Activated CD4-positive, alpha-beta memory T cell treated with anti-CD3 and anti-CD28 coated beads for 36 hours (primary cell): ENCODE data around the gene RASL12. TPM values are rescaled to one million over a fixed set of nuclear protein-coding genes. Genes with fewer than 3 reads are reported as not detected.
"Not testable (repeated sequence)": the region's sequence is repeated elsewhere in the genome, so short reads cannot be mapped to it uniquely, and the experiment has no call there.

Experiments used
- CTCF ChIA-PET: fragments of 350-600 bp; sonication (Branson Sonifier 250); formaldehyde crosslinking; loops from one replicate; lab custom pipeline; 2021; ENCODE audit warnings: antibody characterized with exemption, inconsistent platforms; lab: Charles Lee
- POLR2A ChIA-PET: fragments of 350-600 bp; sonication (Branson Sonifier 250); formaldehyde crosslinking; loops from one replicate; lab custom pipeline; 2021; ENCODE audit warnings: antibody characterized with exemption; lab: Charles Lee
- DNase-seq: peaks from one replicate; pipeline ENCODE4 v3.0.0-alpha.2; 2020
- H3K27ac Mint-ChIP-seq: one replicate; pipeline ENCODE4 v1.8.0; 2021; ENCODE audit warnings: mixed read lengths
- H3K27me3 Mint-ChIP-seq: one replicate; pipeline ENCODE4 v1.8.0; 2021; ENCODE audit warnings: mixed read lengths
- H3K36me3 Mint-ChIP-seq: one replicate; pipeline ENCODE4 v1.8.0; 2021; ENCODE audit warnings: mixed read lengths
- H3K4me1 Mint-ChIP-seq: one replicate; pipeline ENCODE4 v1.8.0; 2021; ENCODE audit warnings: low read depth, mixed read lengths
- H3K4me3 Mint-ChIP-seq: one replicate; pipeline ENCODE4 v1.8.0; 2021; ENCODE audit warnings: mild to moderate bottlenecking, mixed read lengths
- H3K9me3 Mint-ChIP-seq: one replicate; pipeline ENCODE4 v1.8.0; 2021; ENCODE audit warnings: mixed read lengths
- intact Hi-C: fragments of 100-400 bp; cut with micrococcal nuclease; formaldehyde crosslinking; loops from one replicate; pipeline ENCODE4 v1.15.1; 2023
- total RNA-seq, 2 experiments: library from RNA; stranded (reverse); gene quantifications; one replicate each; pipeline ENCODE4 v1.2.3, GENCODE V29; 2021

The RASL12 gene
- total RNA-seq, 2 experiments from 2014 or later, result not detected

GRCh38 chr15:65044218-65044617 is 23.6 kb downstream of the RASL12 start:
- not testable (repeated sequence) for H3K9me3 Mint-ChIP-seq

GRCh38 chr15:65042776-65043327 is 24.9 kb downstream of the RASL12 start:
- DNase-seq, result no peak
- ChIA-PET CTCF (interaction anchor here (1.5 to 3.2 kb wide), 3 partner anchors 9 to 59 kb away, joined by 4 to 16 read pairs (median 10); no protein-coding TSS in a partner anchor), POLR2A (interaction anchor here (0.6 kb wide), 1 partner anchor 1982 kb away, joined by 3 read pairs; no protein-coding TSS in a partner anchor)
- no peaks in the 10 kb centered on the region for H3K9me3 Mint-ChIP-seq
- no peak overlapping the region for H3K27ac Mint-ChIP-seq
- H3K36me3 Mint-ChIP-seq, result no peaks in the 10 kb centered on the region
- peaks cover 4% of the 10 kb centered on the region for H3K4me1 Mint-ChIP-seq
- intact Hi-C loops, result no loop called here
- H3K27me3 Mint-ChIP-seq, result peaks cover 1% of the 10 kb centered on the region
- H3K4me3 Mint-ChIP-seq, result no peak overlapping the region

More at GRCh38 chr15:65044218-65044617, 23.6 kb downstream of the RASL12 start:
- H3K27ac Mint-ChIP-seq, H3K27me3 Mint-ChIP-seq, POLR2A ChIA-PET, intact Hi-C loops, H3K4me1 Mint-ChIP-seq, H3K36me3 Mint-ChIP-seq, H3K4me3 Mint-ChIP-seq: not testable (repeated sequence)
- DNase-seq, result peak; percentile 49
- CTCF ChIA-PET, result interaction anchor here (1.5 to 3.2 kb wide), 3 partner anchors 10 to 57 kb away, joined by 4 to 16 read pairs (median 10); no protein-coding TSS in a partner anchor

- Mint-ChIP-seq H3K4me3 (no peak overlapping the region), H3K27ac (no peak overlapping the region), H3K27me3 (peaks cover 1% of the 10 kb centered on the region), H3K36me3 (no peaks in the 10 kb centered on the region), H3K4me1 (peaks cover 4% of the 10 kb centered on the region), H3K9me3 (no peaks in the 10 kb centered on the region)
- ChIA-PET CTCF (interaction anchor here (0.6 to 3.2 kb wide), 3 partner anchors 8 to 32 kb away, joined by 4 to 16 read pairs (median 10); no protein-coding TSS in a partner anchor), POLR2A (no interaction called here)
- intact Hi-C loops, result no loop called here
- DNase-seq, result no peak
Measured at GRCh38 chr15:65041787-65042186, 26.0 kb downstream of the RASL12 start.

GRCh38 chr15:65040461-65040860 is 27.3 kb downstream of the RASL12 start:
- Mint-ChIP-seq H3K9me3 (no peaks in the 10 kb centered on the region), H3K36me3 (no peaks in the 10 kb centered on the region), H3K27me3 (peaks cover 1% of the 10 kb centered on the region), H3K4me1 (peaks cover 4% of the 10 kb centered on the region), H3K27ac (no peak overlapping the region), H3K4me3 (no peak overlapping the region)
- intact Hi-C loops, result no loop called here
- DNase-seq, result no peak
- POLR2A ChIA-PET, result no interaction called here
- CTCF ChIA-PET, result no interaction called here

GRCh38 chr15:65038836-65039235 is 29.0 kb downstream of the RASL12 start:
- H3K27me3 Mint-ChIP-seq, result peaks cover 1% of the 10 kb centered on the region
- no peak overlapping the region for H3K27ac Mint-ChIP-seq
- DNase-seq, result no peak
- POLR2A ChIA-PET, result no interaction called here
- intact Hi-C loops, result loop anchor here (10.0 kb wide), 1 partner anchor 146 kb away; the partner anchor contains the start of gene CLPX
- CTCF ChIA-PET, result interaction anchor here (1.2 kb wide), 1 partner anchor 63 kb away, joined by 4 read pairs; no protein-coding TSS in a partner anchor
- H3K4me3 Mint-ChIP-seq, result no peak overlapping the region
- no peaks in the 10 kb centered on the region for H3K9me3 Mint-ChIP-seq
- H3K36me3 Mint-ChIP-seq, result no peaks in the 10 kb centered on the region
- H3K4me1 Mint-ChIP-seq, result peaks cover under 1% of the 10 kb centered on the region

- CTCF ChIA-PET, result interaction anchor here (1.2 kb wide), 1 partner anchor 63 kb away, joined by 4 read pairs; no protein-coding TSS in a partner anchor
- POLR2A ChIA-PET, result no interaction called here
- H3K27me3 Mint-ChIP-seq, result peaks cover 1% of the 10 kb centered on the region
- intact Hi-C loops, result loop anchor here (10.0 kb wide), 1 partner anchor 146 kb away; the partner anchor contains the start of gene CLPX
- H3K36me3 Mint-ChIP-seq, result no peaks in the 10 kb centered on the region
- peaks cover 4% of the 10 kb centered on the region for H3K4me1 Mint-ChIP-seq
- H3K27ac Mint-ChIP-seq, result no peak overlapping the region
- H3K4me3 Mint-ChIP-seq, result no peak overlapping the region
- H3K9me3 Mint-ChIP-seq, result no peaks in the 10 kb centered on the region
- DNase-seq, result no peak
Measured at GRCh38 chr15:65038428-65038827, 29.4 kb downstream of the RASL12 start.

GRCh38 chr15:65037309-65037708 is 30.5 kb downstream of the RASL12 start:
- POLR2A ChIA-PET, result no interaction called here
- H3K4me3 Mint-ChIP-seq, result no peak overlapping the region
- H3K27ac Mint-ChIP-seq, result no peak overlapping the region
- H3K36me3 Mint-ChIP-seq, result no peaks in the 10 kb centered on the region
- peaks cover 3% of the 10 kb centered on the region for H3K27me3 Mint-ChIP-seq
- no peak for DNase-seq
- H3K9me3 Mint-ChIP-seq, result no peaks in the 10 kb centered on the region
- intact Hi-C loops, result loop anchor here (10.0 kb wide), 1 partner anchor 147 kb away; the partner anchor contains the start of gene CLPX
- CTCF ChIA-PET, result no interaction called here
- H3K4me1 Mint-ChIP-seq, result peaks cover 7% of the 10 kb centered on the region

- Mint-ChIP-seq H3K36me3 (no peaks in the 10 kb centered on the region), H3K4me1 (peaks cover 7% of the 10 kb centered on the region), H3K9me3 (no peaks in the 10 kb centered on the region), H3K27ac (no peak overlapping the region), H3K27me3 (peaks cover 7% of the 10 kb centered on the region), H3K4me3 (no peak overlapping the region)
- CTCF ChIA-PET, result interaction anchor here (0.7 to 3.1 kb wide), 12 partner anchors 10 to 350 kb away, joined by 3 to 35 read pairs (median 6); partner anchors contain the start of genes KBTBD13 and PARP16
- DNase-seq, result no peak
- intact Hi-C loops, result loop anchor here (5.0 to 10.0 kb wide), 2 partner anchors 150 to 302 kb away; partner anchors contain the start of gene CLPX
- POLR2A ChIA-PET, result interaction anchor here (1.0 kb wide), 1 partner anchor 14 kb away, joined by 4 read pairs; no protein-coding TSS in a partner anchor
Measured at GRCh38 chr15:65034719-65035118, 33.1 kb downstream of the RASL12 start.

GRCh38 chr15:65033659-65034269 is 34.0 kb downstream of the RASL12 start:
- H3K27ac Mint-ChIP-seq, result no peak overlapping the region
- POLR2A ChIA-PET, result no interaction called here
- H3K27me3 Mint-ChIP-seq, result peaks cover 7% of the 10 kb centered on the region

GRCh38 chr15:65032801-65033537 is 34.8 kb downstream of the RASL12 start:
- Mint-ChIP-seq H3K4me3 (no peak overlapping the region), H3K27me3 (peaks cover 6% of the 10 kb centered on the region), H3K36me3 (no peaks in the 10 kb centered on the region), H3K27ac (no peak overlapping the region), H3K9me3 (no peaks in the 10 kb centered on the region), H3K4me1 (peaks cover 13% of the 10 kb centered on the region)
- intact Hi-C loops, result loop anchor here (1.0 to 10.0 kb wide), 5 partner anchors 45 to 301 kb away; partner anchors contain the start of genes CLPX, RNU5A-1 and RNU5B-1
- ChIA-PET CTCF (interaction anchor here (0.6 to 3.1 kb wide), 19 partner anchors 10 to 352 kb away, joined by 3 to 35 read pairs (median 5); partner anchors contain the start of genes KBTBD13 and PARP16), POLR2A (no interaction called here)
- DNase-seq, result peak; percentile 61

More at GRCh38 chr15:65033659-65034269, 34.0 kb downstream of the RASL12 start:
- intact Hi-C loops, result loop anchor here (1.0 to 10.0 kb wide), 5 partner anchors 45 to 301 kb away; partner anchors contain the start of genes CLPX, RNU5A-1 and RNU5B-1
- H3K4me3 Mint-ChIP-seq, result no peak overlapping the region
- DNase-seq, result peak; percentile 48
- CTCF ChIA-PET, result interaction anchor here (0.5 to 3.1 kb wide), 29 partner anchors 9 to 663 kb away, joined by 3 to 35 read pairs (median 5); partner anchors contain the start of genes KBTBD13, PARP16 and RNU5B-1
- H3K9me3 Mint-ChIP-seq, result no peaks in the 10 kb centered on the region
- H3K36me3 Mint-ChIP-seq, result no peaks in the 10 kb centered on the region
- H3K4me1 Mint-ChIP-seq, result peaks cover 7% of the 10 kb centered on the region

GRCh38 chr15:65029736-65030208 is 38.0 kb downstream of the RASL12 start:
- Mint-ChIP-seq H3K27me3 (peaks cover 6% of the 10 kb centered on the region), H3K27ac (no peak overlapping the region), H3K4me1 (peaks cover 21% of the 10 kb centered on the region), H3K4me3 (peak overlapping the region; percentile 66), H3K9me3 (no peaks in the 10 kb centered on the region), H3K36me3 (peaks cover 7% of the 10 kb centered on the region)
- ChIA-PET POLR2A (no interaction called here), CTCF (no interaction called here)
- no peak for DNase-seq
- intact Hi-C loops, result loop anchor here (1.0 to 10.0 kb wide), 3 partner anchors 40 to 297 kb away; partner anchors contain the start of genes CLPX and SPG21
